GM23338 (cell line): Measurements from ENCODE around the gene SPAG7. TPM values are rescaled to one million over a fixed set of nuclear protein-coding genes. Genes with fewer than 3 reads are reported as not detected.

ENCODE experiments used
- ATAC-seq: fragments of 200-7000 bp; cut with Tn5 transposase; 3 replicates; pipeline ENCODE4 v1.9.1; 2020
- DNase-seq: peaks from one replicate; pipeline ENCODE4 v3.0.0-alpha.2; 2015; ENCODE audit warnings: low spot score
- H2AFZ ChIP-seq: fragments of 200-600 bp; sonication (generic); 2 replicates; pipeline ENCODE4 v1.8.0; 2016; ENCODE audit warnings: antibody characterized with exemption, mild to moderate bottlenecking, moderate library complexity
- H3F3A ChIP-seq: fragments of 200-600 bp; sonication (generic); replicated peaks from 2 replicates; pipeline ENCODE4 v1.8.0; 2017; ENCODE audit warnings: antibody characterized with exemption, mixed run types, low read depth
- H3K27ac ChIP-seq: fragments of 200-600 bp; sonication (generic); 2 replicates; pipeline ENCODE4 v1.6.1; 2016; ENCODE audit warnings: low read depth
- H3K27me3 ChIP-seq: fragments of 200-600 bp; sonication (generic); 2 replicates; pipeline ENCODE4 v1.8.0; 2016; ENCODE audit warnings: mild to moderate bottlenecking, mixed run types, moderate library complexity; ENCODE audit not compliant: insufficient read depth
- H3K36me3 ChIP-seq: fragments of 200-600 bp; sonication (generic); 2 replicates; pipeline ENCODE4 v1.8.0; 2016; ENCODE audit warnings: mild to moderate bottlenecking; ENCODE audit not compliant: insufficient read depth
- H3K4me1 ChIP-seq: fragments of 200-600 bp; sonication (generic); 2 replicates; pipeline ENCODE4 v1.8.0; 2016; ENCODE audit warnings: mild to moderate bottlenecking, moderate library complexity; ENCODE audit not compliant: insufficient read depth
- H3K4me2 ChIP-seq: fragments of 200-600 bp; sonication (generic); 2 replicates; pipeline ENCODE4 v1.7.1; 2017; ENCODE audit warnings: mixed run types
- H3K4me3 ChIP-seq: fragments of 200-600 bp; sonication (generic); 2 replicates; pipeline ENCODE4 v1.6.1; 2016; ENCODE audit warnings: mixed run types
- H3K79me2 ChIP-seq: fragments of 200-600 bp; sonication (generic); replicated peaks from 2 replicates; pipeline ENCODE4 v1.8.0; 2017; ENCODE audit warnings: mild to moderate bottlenecking; ENCODE audit not compliant: insufficient read depth
- H3K9me2 ChIP-seq: fragments of 200-600 bp; sonication (generic); 2 replicates; pipeline ENCODE4 v1.8.0; 2017; ENCODE audit not compliant: insufficient read depth
- H4K20me1 ChIP-seq: fragments of 200-600 bp; sonication (generic); replicated peaks from 2 replicates; pipeline ENCODE4 v1.8.0; 2017; ENCODE audit warnings: mild to moderate bottlenecking; ENCODE audit not compliant: insufficient read depth
- H3K27ac Mint-ChIP-seq: 2 replicates; pipeline ENCODE4 v1.8.0; 2020; ENCODE audit warnings: inconsistent platforms, mild to moderate bottlenecking, moderate library complexity, mixed read lengths
- H3K27me3 Mint-ChIP-seq: 3 replicates; pipeline ENCODE4 v1.8.0; 2022; ENCODE audit warnings: low read depth, mild to moderate bottlenecking, moderate library complexity, mixed read lengths, inconsistent platforms; ENCODE audit not compliant: insufficient read depth, poor library complexity
- H3K36me3 Mint-ChIP-seq: 3 replicates; pipeline ENCODE4 v1.8.0; 2021; ENCODE audit warnings: low read depth, mild to moderate bottlenecking, inconsistent platforms, moderate library complexity, mixed read lengths
- H3K4me1 Mint-ChIP-seq: 3 replicates; pipeline ENCODE4 v1.8.0; 2020; ENCODE audit warnings: mild to moderate bottlenecking, inconsistent platforms, mixed read lengths
- H3K4me3 Mint-ChIP-seq: 3 replicates; pipeline ENCODE4 v1.8.0; 2021; ENCODE audit warnings: moderate library complexity, mild to moderate bottlenecking, inconsistent platforms, mixed read lengths
- H3K9me3 Mint-ChIP-seq: 3 replicates; pipeline ENCODE4 v1.8.0; 2020; ENCODE audit warnings: moderate library complexity, mild to moderate bottlenecking, inconsistent platforms, mixed read lengths
- CREB1 ChIP-seq: fragments of 250-450 bp; sonication (Bioruptor Pico); IDR thresholded peaks from 2 replicates; pipeline ENCODE4 v1.5.0; 2020; ENCODE audit warnings: low read depth, mild to moderate bottlenecking, moderate library complexity
- EZH2 ChIP-seq: fragments of 200-600 bp; sonication (generic); IDR thresholded peaks from one replicate; pipeline ENCODE4 v1.8.0; 2017; ENCODE audit warnings: antibody characterized with exemption, mild to moderate bottlenecking, low read depth; ENCODE audit not compliant: unreplicated experiment
- EZH2phosphoT487 ChIP-seq: fragments of 200-600 bp; sonication (generic); IDR thresholded peaks from one replicate; pipeline ENCODE4 v1.8.1; 2018; ENCODE audit warnings: antibody characterized with exemption; ENCODE audit not compliant: unreplicated experiment
- JUNB ChIP-seq: IDR thresholded peaks from one replicate; pipeline ENCODE4 v1.6.1; 2016; ENCODE audit warnings: antibody characterized with exemption; ENCODE audit not compliant: unreplicated experiment
- NANOG ChIP-seq: IDR thresholded peaks from 2 replicates; pipeline ENCODE4 v1.6.1; 2016; ENCODE audit warnings: antibody characterized with exemption, borderline replicate concordance
- POLR2AphosphoS5 ChIP-seq: IDR thresholded peaks from 2 replicates; pipeline ENCODE4 v1.6.1; 2016; ENCODE audit warnings: antibody characterized with exemption, low read depth
- STAT1 ChIP-seq: IDR thresholded peaks from one replicate; pipeline ENCODE4 v1.6.1; 2016; ENCODE audit warnings: antibody characterized with exemption; ENCODE audit not compliant: unreplicated experiment
- ZNF114 ChIP-seq: fragments of 250-450 bp; sonication (Bioruptor Pico); IDR thresholded peaks from 2 replicates; pipeline ENCODE4 v1.5.0; 2020; ENCODE audit warnings: mild to moderate bottlenecking, moderate library complexity
- ZNF331 ChIP-seq: fragments of 250-450 bp; sonication (Bioruptor Pico); IDR thresholded peaks from 2 replicates; pipeline ENCODE4 v1.5.0; 2020; ENCODE audit warnings: low read depth, mild to moderate bottlenecking, moderate library complexity
- polyA plus RNA-seq: library from polyadenylated mRNA; unstranded; fragments of >200 nt; fragmentation: Nextera tagmentation; extraction: Ambion mirVana; gene quantifications from 2 replicates; pipeline ENCODE4 v1.2.1, GENCODE V29; 2016
- total RNA-seq: library from RNA; depleted of rRNA; stranded (reverse); fragments of >200 nt; shearing (Covaris generic); gene quantifications from 2 replicates; pipeline ENCODE4 v1.2.3, GENCODE V29; 2014
- TF ChIP-seq, protein P1 (sequence below): IDR thresholded peaks from one replicate; pipeline ENCODE4 v1.6.1; 2018; ENCODE audit warnings: antibody characterized with exemption; ENCODE audit not compliant: unreplicated experiment
- TF ChIP-seq, protein P2 (sequence below): fragments of 250-450 bp; sonication (Bioruptor Pico); IDR thresholded peaks from 2 replicates; pipeline ENCODE4 v1.5.0; 2020; ENCODE audit warnings: mild to moderate bottlenecking, moderate library complexity
- TF ChIP-seq, protein P3 (sequence below): IDR thresholded peaks from 2 replicates; pipeline ENCODE4 v1.6.1; 2016; ENCODE audit warnings: antibody characterized with exemption
- TF ChIP-seq, protein P4 (sequence below), 2 experiments: fragments of 200-600 bp in 1 of 2; sonication (generic) in 1 of 2; conservative IDR thresholded peaks; 2 replicates each; pipeline versions ENCODE4 v1.5.1 to v1.6.1; 2016 to 2017; ENCODE audit warnings: antibody characterized with exemption in 2 of 2, low read depth in 2 of 2, mild to moderate bottlenecking in 2 of 2, moderate library complexity in 1 of 2

SPAG7 gene
- total and polyA plus RNA-seq, 2 experiments from 2014 or later: 77.9 to 226 TPM

DNA sequence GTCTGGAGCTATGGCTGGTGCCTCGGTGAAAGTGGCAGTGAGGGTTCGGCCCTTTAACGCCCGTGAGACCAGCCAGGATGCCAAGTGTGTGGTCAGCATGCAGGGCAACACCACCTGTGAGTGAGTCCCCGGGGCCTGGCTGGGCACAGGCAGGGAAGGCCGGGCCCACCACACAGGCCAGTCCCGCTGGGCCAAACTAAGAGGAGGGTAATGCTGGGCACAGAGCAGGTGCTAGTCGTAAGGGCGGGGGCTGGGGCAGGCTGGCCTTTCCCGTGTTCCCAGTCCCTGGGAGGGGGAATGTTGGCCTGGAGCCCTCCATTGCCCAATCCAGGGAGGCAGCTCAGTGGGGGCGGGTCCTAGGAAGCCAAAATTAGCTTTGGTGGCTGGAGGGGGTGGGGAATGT is 32.6 kb upstream of the SPAG7 start:
- Histone ChIP-seq H3K4me3 (no peak overlapping the region), H3F3A (0 out of 2 replicates have a peak, but pooled peaks cover under 1% of the 10 kb centered on the region), H3K9me2 (no peaks in the 10 kb centered on the region), H3K4me2 (peak overlapping the region; percentile 98; the same call in 1 of the 2 replicates), H3K27me3 (peaks cover 11% of the 10 kb centered on the region; the same call in 1 of the 2 replicates), H3K79me2 (peaks cover 16% of the 10 kb centered on the region), H3K36me3 (peaks cover 23% of the 10 kb centered on the region), H2AFZ (no peak overlapping the region), H3K27ac (no peak overlapping the region), H3K4me1 (peaks cover 19% of the 10 kb centered on the region; the same call in 1 of the 2 replicates), H4K20me1 (no peaks in the 10 kb centered on the region; the same call in none of the 2 replicates)
- H3K9me3 Mint-ChIP-seq: 0 out of 3 replicates have a peak, but pooled peaks cover 3% of the 10 kb centered on the region
- H3K4me1 Mint-ChIP-seq: peaks cover 21% of the 10 kb centered on the region
- ATAC-seq (no peak; the same call in 2 of the 3 replicates), DNase-seq (peak; percentile 23)
- H3K27me3 Mint-ChIP-seq: peaks cover 26% of the 10 kb centered on the region
- H3K27ac Mint-ChIP-seq: no peak overlapping the region
- H3K4me3 Mint-ChIP-seq: 0 out of 3 replicates have a peak overlapping the region, but pooled peaks have one; percentile 85
- peaks cover 50% of the 10 kb centered on the region for H3K36me3 Mint-ChIP-seq
- TF ChIP-seq EZH2phosphoT487 (no peak), ZNF331 (no peak), STAT1 (no peak), CREB1 (CRISPR knock-in tag) (no peak), EZH2 (no peak), JUNB (no peak), NANOG (no peak), ZNF114 (CRISPR knock-in tag) (no peak), POLR2AphosphoS5 (no peak)
- TF ChIP-seq, protein P1, sequence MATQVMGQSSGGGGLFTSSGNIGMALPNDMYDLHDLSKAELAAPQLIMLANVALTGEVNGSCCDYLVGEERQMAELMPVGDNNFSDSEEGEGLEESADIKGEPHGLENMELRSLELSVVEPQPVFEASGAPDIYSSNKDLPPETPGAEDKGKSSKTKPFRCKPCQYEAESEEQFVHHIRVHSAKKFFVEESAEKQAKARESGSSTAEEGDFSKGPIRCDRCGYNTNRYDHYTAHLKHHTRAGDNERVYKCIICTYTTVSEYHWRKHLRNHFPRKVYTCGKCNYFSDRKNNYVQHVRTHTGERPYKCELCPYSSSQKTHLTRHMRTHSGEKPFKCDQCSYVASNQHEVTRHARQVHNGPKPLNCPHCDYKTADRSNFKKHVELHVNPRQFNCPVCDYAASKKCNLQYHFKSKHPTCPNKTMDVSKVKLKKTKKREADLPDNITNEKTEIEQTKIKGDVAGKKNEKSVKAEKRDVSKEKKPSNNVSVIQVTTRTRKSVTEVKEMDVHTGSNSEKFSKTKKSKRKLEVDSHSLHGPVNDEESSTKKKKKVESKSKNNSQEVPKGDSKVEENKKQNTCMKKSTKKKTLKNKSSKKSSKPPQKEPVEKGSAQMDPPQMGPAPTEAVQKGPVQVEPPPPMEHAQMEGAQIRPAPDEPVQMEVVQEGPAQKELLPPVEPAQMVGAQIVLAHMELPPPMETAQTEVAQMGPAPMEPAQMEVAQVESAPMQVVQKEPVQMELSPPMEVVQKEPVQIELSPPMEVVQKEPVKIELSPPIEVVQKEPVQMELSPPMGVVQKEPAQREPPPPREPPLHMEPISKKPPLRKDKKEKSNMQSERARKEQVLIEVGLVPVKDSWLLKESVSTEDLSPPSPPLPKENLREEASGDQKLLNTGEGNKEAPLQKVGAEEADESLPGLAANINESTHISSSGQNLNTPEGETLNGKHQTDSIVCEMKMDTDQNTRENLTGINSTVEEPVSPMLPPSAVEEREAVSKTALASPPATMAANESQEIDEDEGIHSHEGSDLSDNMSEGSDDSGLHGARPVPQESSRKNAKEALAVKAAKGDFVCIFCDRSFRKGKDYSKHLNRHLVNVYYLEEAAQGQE: no peak
- TF ChIP-seq, protein P2, sequence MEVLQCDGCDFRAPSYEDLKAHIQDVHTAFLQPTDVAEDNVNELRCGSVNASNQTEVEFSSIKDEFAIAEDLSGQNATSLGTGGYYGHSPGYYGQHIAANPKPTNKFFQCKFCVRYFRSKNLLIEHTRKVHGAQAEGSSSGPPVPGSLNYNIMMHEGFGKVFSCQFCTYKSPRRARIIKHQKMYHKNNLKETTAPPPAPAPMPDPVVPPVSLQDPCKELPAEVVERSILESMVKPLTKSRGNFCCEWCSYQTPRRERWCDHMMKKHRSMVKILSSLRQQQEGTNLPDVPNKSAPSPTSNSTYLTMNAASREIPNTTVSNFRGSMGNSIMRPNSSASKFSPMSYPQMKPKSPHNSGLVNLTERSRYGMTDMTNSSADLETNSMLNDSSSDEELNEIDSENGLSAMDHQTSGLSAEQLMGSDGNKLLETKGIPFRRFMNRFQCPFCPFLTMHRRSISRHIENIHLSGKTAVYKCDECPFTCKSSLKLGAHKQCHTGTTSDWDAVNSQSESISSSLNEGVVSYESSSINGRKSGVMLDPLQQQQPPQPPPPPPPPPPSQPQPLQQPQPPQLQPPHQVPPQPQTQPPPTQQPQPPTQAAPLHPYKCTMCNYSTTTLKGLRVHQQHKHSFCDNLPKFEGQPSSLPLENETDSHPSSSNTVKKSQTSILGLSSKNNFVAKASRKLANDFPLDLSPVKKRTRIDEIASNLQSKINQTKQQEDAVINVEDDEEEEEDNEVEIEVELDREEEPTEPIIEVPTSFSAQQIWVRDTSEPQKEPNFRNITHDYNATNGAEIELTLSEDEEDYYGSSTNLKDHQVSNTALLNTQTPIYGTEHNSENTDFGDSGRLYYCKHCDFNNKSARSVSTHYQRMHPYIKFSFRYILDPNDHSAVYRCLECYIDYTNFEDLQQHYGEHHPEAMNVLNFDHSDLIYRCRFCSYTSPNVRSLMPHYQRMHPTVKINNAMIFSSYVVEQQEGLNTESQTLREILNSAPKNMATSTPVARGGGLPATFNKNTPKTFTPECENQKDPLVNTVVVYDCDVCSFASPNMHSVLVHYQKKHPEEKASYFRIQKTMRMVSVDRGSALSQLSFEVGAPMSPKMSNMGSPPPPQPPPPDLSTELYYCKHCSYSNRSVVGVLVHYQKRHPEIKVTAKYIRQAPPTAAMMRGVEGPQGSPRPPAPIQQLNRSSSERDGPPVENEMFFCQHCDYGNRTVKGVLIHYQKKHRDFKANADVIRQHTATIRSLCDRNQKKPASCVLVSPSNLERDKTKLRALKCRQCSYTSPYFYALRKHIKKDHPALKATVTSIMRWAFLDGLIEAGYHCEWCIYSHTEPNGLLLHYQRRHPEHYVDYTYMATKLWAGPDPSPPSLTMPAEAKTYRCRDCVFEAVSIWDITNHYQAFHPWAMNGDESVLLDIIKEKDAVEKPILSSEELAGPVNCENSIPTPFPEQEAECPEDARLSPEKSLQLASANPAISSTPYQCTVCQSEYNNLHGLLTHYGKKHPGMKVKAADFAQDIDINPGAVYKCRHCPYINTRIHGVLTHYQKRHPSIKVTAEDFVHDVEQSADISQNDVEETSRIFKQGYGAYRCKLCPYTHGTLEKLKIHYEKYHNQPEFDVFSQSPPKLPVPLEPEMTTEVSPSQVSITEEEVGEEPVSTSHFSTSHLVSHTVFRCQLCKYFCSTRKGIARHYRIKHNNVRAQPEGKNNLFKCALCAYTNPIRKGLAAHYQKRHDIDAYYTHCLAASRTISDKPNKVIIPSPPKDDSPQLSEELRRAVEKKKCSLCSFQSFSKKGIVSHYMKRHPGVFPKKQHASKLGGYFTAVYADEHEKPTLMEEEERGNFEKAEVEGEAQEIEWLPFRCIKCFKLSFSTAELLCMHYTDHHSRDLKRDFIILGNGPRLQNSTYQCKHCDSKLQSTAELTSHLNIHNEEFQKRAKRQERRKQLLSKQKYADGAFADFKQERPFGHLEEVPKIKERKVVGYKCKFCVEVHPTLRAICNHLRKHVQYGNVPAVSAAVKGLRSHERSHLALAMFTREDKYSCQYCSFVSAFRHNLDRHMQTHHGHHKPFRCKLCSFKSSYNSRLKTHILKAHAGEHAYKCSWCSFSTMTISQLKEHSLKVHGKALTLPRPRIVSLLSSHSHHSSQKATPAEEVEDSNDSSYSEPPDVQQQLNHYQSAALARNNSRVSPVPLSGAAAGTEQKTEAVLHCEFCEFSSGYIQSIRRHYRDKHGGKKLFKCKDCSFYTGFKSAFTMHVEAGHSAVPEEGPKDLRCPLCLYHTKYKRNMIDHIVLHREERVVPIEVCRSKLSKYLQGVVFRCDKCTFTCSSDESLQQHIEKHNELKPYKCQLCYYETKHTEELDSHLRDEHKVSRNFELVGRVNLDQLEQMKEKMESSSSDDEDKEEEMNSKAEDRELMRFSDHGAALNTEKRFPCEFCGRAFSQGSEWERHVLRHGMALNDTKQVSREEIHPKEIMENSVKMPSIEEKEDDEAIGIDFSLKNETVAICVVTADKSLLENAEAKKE: no peak
- TF ChIP-seq, protein P3, sequence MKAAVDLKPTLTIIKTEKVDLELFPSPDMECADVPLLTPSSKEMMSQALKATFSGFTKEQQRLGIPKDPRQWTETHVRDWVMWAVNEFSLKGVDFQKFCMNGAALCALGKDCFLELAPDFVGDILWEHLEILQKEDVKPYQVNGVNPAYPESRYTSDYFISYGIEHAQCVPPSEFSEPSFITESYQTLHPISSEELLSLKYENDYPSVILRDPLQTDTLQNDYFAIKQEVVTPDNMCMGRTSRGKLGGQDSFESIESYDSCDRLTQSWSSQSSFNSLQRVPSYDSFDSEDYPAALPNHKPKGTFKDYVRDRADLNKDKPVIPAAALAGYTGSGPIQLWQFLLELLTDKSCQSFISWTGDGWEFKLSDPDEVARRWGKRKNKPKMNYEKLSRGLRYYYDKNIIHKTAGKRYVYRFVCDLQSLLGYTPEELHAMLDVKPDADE: no peak
- TF ChIP-seq, protein P4, sequence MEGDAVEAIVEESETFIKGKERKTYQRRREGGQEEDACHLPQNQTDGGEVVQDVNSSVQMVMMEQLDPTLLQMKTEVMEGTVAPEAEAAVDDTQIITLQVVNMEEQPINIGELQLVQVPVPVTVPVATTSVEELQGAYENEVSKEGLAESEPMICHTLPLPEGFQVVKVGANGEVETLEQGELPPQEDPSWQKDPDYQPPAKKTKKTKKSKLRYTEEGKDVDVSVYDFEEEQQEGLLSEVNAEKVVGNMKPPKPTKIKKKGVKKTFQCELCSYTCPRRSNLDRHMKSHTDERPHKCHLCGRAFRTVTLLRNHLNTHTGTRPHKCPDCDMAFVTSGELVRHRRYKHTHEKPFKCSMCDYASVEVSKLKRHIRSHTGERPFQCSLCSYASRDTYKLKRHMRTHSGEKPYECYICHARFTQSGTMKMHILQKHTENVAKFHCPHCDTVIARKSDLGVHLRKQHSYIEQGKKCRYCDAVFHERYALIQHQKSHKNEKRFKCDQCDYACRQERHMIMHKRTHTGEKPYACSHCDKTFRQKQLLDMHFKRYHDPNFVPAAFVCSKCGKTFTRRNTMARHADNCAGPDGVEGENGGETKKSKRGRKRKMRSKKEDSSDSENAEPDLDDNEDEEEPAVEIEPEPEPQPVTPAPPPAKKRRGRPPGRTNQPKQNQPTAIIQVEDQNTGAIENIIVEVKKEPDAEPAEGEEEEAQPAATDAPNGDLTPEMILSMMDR (conservative IDR thresholded peaks at IDR 0.05; ENCODE audit: low read depth in 2 of 2): no peak
